HEK293 (cell line): ENCODE results near the gene SLC35E2B.

Source experiments
- CTCF ChIA-PET: fragments of 350-600 bp; formaldehyde crosslinking; extraction: SDS; loops from one replicate; lab custom pipeline; 2021; ENCODE audit warnings: antibody characterized with exemption; lab: Yijun Ruan, JAX
- POLR2A ChIA-PET: fragments of 300-600 bp; formaldehyde crosslinking; extraction: SDS; loops from one replicate; lab custom pipeline; 2020; ENCODE audit warnings: antibody characterized with exemption, inconsistent platforms; lab: Yijun Ruan, JAX
- H3K27ac ChIP-seq: fragments of 200-500 bp; sonication (Bioruptor generic); 2 replicates; pipeline ENCODE4 v1.5.1; 2014; ENCODE audit warnings: low read depth, low read length, control low read depth, inconsistent platforms; ENCODE audit errors: extremely low read depth
- H3K36me3 ChIP-seq, 2 experiments: fragments of 200-500 bp in 1 of 2; sonication (Bioruptor generic) in 1 of 2; 1 replicate in 1 of 2; 2 replicates in 1 of 2; pipeline ENCODE4 v1.5.1; 2014 to 2017; ENCODE audit warnings: inconsistent platforms in 2 of 2, low read length in 2 of 2; ENCODE audit not compliant: control insufficient read depth in 2 of 2, insufficient read depth in 1 of 2
- H3K4me1 ChIP-seq: fragments of 200-500 bp; sonication (Bioruptor generic); 2 replicates; pipeline ENCODE4 v1.5.1; 2014; ENCODE audit warnings: mild to moderate bottlenecking, low read length, inconsistent platforms; ENCODE audit not compliant: control insufficient read depth, insufficient read depth
- H3K4me3 ChIP-seq: 2 replicates; pipeline ENCODE4 v1.5.1; 2011; ENCODE audit warnings: low read depth, mild to moderate bottlenecking, control low read depth, low read length, moderate library complexity
- H3K9me3 ChIP-seq: fragments of 200-500 bp; sonication (Bioruptor generic); 2 replicates; pipeline ENCODE4 v1.5.1; 2014; ENCODE audit warnings: low read depth, low read length, inconsistent platforms; ENCODE audit not compliant: control insufficient read depth, insufficient read depth
- GFI1B ChIP-seq: fragments of 450-650 bp; formaldehyde crosslinking; IDR thresholded peaks from 2 replicates; pipeline ENCODE4 v1.5.1; 2016; ENCODE audit warnings: missing biosample characterization, missing genetic modification characterization
- GLIS1 ChIP-seq: fragments of 450-650 bp; formaldehyde crosslinking; IDR thresholded peaks from 2 replicates; pipeline ENCODE4 v1.5.1; 2016; ENCODE audit warnings: missing biosample characterization, missing genetic modification characterization
- IKZF3 ChIP-seq: fragments of 450-650 bp; IDR thresholded peaks from 2 replicates; pipeline ENCODE4 v1.5.0; 2018; ENCODE audit warnings: missing biosample characterization, mild to moderate bottlenecking, missing genetic modification characterization, moderate library complexity
- KLF8 ChIP-seq: fragments of 450-650 bp; formaldehyde crosslinking; IDR thresholded peaks from 2 replicates; pipeline ENCODE4 v1.5.1; 2016; ENCODE audit warnings: missing biosample characterization, missing genetic modification characterization
- SP7 ChIP-seq: fragments of 450-650 bp; formaldehyde crosslinking; IDR thresholded peaks from 2 replicates; pipeline ENCODE4 v1.5.1; 2016; ENCODE audit warnings: missing biosample characterization, missing genetic modification characterization
- ZBTB7A ChIP-seq: fragments of 450-650 bp; formaldehyde crosslinking; IDR thresholded peaks from 2 replicates; pipeline ENCODE4 v1.5.1; 2016; ENCODE audit warnings: low read depth, missing biosample characterization, missing genetic modification characterization
- ZEB2 ChIP-seq: fragments of 450-650 bp; formaldehyde crosslinking; IDR thresholded peaks from 2 replicates; pipeline ENCODE4 v1.5.1; 2016; ENCODE audit warnings: missing biosample characterization, missing genetic modification characterization
- ZNF138 ChIP-seq: fragments of 450-650 bp; formaldehyde crosslinking; IDR thresholded peaks from 2 replicates; pipeline ENCODE4 v1.5.1; 2016; ENCODE audit warnings: missing biosample characterization, missing genetic modification characterization, borderline replicate concordance
- ZNF16 ChIP-seq: fragments of 450-650 bp; formaldehyde crosslinking; IDR thresholded peaks from 2 replicates; pipeline ENCODE4 v1.5.1; 2016; ENCODE audit warnings: low read depth, missing biosample characterization, missing genetic modification characterization
- ZNF202 ChIP-seq: fragments of 450-650 bp; formaldehyde crosslinking; IDR thresholded peaks from 2 replicates; pipeline ENCODE4 v1.5.1; 2016; ENCODE audit warnings: missing biosample characterization, missing genetic modification characterization, borderline replicate concordance
- ZNF596 ChIP-seq: fragments of 450-650 bp; IDR thresholded peaks from 2 replicates; pipeline ENCODE4 v1.5.0; 2018; ENCODE audit warnings: missing biosample characterization, mild to moderate bottlenecking, missing genetic modification characterization, moderate library complexity
- ZNF837 ChIP-seq: fragments of 450-650 bp; formaldehyde crosslinking; IDR thresholded peaks from 2 replicates; pipeline ENCODE4 v1.5.1; 2016; ENCODE audit warnings: missing biosample characterization, missing genetic modification characterization
- TF ChIP-seq, protein P1 (sequence below): fragments of 450-650 bp; formaldehyde crosslinking; IDR thresholded peaks from 2 replicates; pipeline ENCODE4 v1.5.1; 2016; ENCODE audit warnings: missing biosample characterization, missing genetic modification characterization, borderline replicate concordance
- TF ChIP-seq, protein P2 (sequence below): fragments of 450-650 bp; formaldehyde crosslinking; IDR thresholded peaks from 2 replicates; pipeline ENCODE4 v1.5.1; 2016; ENCODE audit warnings: missing biosample characterization, missing genetic modification characterization
- TF ChIP-seq, protein P3 (sequence below): fragments of 450-650 bp; formaldehyde crosslinking; IDR thresholded peaks from 2 replicates; pipeline ENCODE4 v1.5.1; 2016; ENCODE audit warnings: missing biosample characterization, missing genetic modification characterization, low read depth
- TF ChIP-seq, protein P4 (sequence below): fragments of 450-650 bp; IDR thresholded peaks from 2 replicates; pipeline ENCODE4 v1.5.1; 2018; ENCODE audit warnings: missing biosample characterization, missing genetic modification characterization

SLC35E2B gene

DNA sequence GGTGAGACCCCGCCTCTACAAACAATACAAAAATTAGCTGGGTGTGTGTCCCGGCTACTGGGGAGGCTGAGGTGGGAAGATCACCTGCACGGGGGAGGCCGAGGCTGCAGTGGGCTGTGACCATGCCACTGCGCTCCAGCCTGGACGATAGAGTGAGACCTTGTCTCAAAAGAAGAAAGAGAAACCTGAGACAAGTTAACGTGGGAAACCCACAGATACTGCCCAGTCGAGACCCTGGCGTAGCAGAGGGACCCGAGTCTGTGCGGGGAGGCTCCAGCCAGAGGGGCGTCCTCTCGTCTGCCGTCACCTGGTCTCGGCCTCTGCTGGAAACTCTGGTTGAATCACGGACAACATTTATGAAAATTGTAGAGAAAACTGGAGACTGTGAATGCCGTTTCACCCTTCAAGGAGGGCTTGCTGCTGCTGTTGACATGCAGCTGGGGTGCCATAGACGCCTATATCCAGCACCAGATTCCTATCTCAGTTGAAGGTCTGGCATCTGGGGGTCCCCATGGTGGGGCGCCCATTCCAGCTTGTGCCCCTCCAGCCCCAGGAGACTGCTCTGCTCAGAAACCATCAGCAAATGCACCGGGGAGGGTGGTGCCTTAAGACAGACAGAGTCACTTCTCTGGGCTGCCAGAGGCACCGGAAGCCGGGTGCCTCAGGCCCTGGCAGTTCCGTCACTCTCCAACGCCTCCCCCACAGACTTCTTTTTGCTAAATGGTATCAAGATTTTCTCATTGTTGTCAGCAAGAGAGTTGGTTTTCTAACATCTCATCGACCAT, 20.2 kb downstream of the SLC35E2B start:
- Histone ChIP-seq H3K27ac (no peak overlapping the region), H3K9me3 (no peaks in the 10 kb centered on the region), H3K4me3 (no peak overlapping the region), H3K4me1 (no peaks in the 10 kb centered on the region), H3K36me3 (peaks cover 6 to 48% of the 10 kb centered on the region in 2 experiments)
- ChIA-PET CTCF (interaction anchor here (0.6 kb wide), 1 partner anchor 21 kb away, joined by 3 read pairs; no protein-coding TSS in a partner anchor), POLR2A (no interaction called here)
- no peak for TF ChIP-seq GLIS1 (tag by site-specific recombination)
- no peak for TF ChIP-seq ZNF16
- TF ChIP-seq, protein P1, sequence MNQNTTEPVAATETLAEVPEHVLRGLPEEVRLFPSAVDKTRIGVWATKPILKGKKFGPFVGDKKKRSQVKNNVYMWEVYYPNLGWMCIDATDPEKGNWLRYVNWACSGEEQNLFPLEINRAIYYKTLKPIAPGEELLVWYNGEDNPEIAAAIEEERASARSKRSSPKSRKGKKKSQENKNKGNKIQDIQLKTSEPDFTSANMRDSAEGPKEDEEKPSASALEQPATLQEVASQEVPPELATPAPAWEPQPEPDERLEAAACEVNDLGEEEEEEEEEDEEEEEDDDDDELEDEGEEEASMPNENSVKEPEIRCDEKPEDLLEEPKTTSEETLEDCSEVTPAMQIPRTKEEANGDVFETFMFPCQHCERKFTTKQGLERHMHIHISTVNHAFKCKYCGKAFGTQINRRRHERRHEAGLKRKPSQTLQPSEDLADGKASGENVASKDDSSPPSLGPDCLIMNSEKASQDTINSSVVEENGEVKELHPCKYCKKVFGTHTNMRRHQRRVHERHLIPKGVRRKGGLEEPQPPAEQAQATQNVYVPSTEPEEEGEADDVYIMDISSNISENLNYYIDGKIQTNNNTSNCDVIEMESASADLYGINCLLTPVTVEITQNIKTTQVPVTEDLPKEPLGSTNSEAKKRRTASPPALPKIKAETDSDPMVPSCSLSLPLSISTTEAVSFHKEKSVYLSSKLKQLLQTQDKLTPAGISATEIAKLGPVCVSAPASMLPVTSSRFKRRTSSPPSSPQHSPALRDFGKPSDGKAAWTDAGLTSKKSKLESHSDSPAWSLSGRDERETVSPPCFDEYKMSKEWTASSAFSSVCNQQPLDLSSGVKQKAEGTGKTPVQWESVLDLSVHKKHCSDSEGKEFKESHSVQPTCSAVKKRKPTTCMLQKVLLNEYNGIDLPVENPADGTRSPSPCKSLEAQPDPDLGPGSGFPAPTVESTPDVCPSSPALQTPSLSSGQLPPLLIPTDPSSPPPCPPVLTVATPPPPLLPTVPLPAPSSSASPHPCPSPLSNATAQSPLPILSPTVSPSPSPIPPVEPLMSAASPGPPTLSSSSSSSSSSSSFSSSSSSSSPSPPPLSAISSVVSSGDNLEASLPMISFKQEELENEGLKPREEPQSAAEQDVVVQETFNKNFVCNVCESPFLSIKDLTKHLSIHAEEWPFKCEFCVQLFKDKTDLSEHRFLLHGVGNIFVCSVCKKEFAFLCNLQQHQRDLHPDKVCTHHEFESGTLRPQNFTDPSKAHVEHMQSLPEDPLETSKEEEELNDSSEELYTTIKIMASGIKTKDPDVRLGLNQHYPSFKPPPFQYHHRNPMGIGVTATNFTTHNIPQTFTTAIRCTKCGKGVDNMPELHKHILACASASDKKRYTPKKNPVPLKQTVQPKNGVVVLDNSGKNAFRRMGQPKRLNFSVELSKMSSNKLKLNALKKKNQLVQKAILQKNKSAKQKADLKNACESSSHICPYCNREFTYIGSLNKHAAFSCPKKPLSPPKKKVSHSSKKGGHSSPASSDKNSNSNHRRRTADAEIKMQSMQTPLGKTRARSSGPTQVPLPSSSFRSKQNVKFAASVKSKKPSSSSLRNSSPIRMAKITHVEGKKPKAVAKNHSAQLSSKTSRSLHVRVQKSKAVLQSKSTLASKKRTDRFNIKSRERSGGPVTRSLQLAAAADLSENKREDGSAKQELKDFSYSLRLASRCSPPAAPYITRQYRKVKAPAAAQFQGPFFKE (tag by site-specific recombination), result no peak
- TF ChIP-seq, protein P2, sequence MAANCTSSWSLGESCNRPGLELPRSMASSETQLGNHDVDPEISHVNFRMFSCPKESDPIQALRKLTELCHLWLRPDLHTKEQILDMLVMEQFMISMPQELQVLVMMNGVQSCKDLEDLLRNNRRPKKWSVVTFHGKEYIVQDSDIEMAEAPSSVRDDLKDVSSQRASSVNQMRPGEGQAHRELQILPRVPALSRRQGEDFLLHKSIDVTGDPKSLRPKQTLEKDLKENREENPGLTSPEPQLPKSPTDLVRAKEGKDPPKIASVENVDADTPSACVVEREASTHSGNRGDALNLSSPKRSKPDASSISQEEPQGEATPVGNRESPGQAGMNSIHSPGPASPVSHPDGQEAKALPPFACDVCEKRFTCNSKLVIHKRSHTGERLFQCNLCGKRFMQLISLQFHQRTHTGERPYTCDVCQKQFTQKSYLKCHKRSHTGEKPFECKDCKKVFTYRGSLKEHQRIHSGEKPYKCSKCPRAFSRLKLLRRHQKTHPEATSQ (tag by site-specific recombination), result no peak
- no peak for TF ChIP-seq KLF8 (tag by site-specific recombination)
- TF ChIP-seq, protein P3, sequence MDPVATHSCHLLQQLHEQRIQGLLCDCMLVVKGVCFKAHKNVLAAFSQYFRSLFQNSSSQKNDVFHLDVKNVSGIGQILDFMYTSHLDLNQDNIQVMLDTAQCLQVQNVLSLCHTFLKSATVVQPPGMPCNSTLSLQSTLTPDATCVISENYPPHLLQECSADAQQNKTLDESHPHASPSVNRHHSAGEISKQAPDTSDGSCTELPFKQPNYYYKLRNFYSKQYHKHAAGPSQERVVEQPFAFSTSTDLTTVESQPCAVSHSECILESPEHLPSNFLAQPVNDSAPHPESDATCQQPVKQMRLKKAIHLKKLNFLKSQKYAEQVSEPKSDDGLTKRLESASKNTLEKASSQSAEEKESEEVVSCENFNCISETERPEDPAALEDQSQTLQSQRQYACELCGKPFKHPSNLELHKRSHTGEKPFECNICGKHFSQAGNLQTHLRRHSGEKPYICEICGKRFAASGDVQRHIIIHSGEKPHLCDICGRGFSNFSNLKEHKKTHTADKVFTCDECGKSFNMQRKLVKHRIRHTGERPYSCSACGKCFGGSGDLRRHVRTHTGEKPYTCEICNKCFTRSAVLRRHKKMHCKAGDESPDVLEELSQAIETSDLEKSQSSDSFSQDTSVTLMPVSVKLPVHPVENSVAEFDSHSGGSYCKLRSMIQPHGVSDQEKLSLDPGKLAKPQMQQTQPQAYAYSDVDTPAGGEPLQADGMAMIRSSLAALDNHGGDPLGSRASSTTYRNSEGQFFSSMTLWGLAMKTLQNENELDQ (tag by site-specific recombination), result no peak
- TF ChIP-seq SP7, result no peak
- no peak for TF ChIP-seq GFI1B (tag by site-specific recombination)
- TF ChIP-seq, protein P4, sequence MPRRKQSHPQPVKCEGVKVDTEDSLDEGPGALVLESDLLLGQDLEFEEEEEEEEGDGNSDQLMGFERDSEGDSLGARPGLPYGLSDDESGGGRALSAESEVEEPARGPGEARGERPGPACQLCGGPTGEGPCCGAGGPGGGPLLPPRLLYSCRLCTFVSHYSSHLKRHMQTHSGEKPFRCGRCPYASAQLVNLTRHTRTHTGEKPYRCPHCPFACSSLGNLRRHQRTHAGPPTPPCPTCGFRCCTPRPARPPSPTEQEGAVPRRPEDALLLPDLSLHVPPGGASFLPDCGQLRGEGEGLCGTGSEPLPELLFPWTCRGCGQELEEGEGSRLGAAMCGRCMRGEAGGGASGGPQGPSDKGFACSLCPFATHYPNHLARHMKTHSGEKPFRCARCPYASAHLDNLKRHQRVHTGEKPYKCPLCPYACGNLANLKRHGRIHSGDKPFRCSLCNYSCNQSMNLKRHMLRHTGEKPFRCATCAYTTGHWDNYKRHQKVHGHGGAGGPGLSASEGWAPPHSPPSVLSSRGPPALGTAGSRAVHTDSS, result no peak

DNA sequence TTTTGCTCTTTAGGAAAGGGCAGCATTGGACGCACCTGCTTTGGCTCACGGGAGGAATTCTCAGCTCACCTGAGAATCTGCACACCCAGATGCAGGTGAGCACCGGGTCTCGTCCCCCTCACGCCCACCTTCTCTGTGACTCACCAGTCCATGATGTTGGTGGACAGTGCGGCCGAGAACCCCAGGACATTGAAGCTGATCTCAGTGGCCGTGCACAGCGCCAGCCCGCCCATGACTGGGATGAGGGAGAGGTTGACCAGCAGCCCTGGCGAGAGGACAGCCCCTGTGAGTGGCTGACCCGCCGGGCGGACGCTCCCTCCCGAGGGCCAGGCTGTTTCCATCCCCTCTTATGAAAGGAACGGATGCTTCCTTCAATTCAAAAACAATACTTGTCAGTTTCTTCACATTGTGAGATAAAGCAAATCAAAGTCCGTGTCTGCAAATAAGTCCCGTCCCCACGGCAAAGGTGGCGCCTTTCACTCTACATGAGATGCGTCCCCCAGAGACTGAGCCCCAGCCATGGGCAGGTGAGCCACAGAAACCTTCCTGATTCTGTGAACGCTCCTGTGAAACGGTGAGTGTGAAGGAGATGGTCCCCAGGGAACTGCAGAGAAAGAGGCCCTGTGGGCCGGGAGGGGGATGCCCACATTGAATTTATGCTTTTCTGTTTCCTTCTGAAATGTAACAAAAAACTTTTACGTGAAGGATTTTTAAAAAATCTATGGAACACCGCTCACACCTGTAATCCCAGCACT, 21.1 kb downstream of the SLC35E2B start:
- Histone ChIP-seq H3K9me3 (no peaks in the 10 kb centered on the region), H3K4me3 (no peak overlapping the region), H3K4me1 (no peaks in the 10 kb centered on the region), H3K27ac (no peak overlapping the region), H3K36me3 (peaks cover 6 to 50% of the 10 kb centered on the region in 2 experiments)
- ChIA-PET CTCF (no interaction called here), POLR2A (no interaction called here)
- no peak for TF ChIP-seq ZEB2
- TF ChIP-seq ZBTB7A (tag by site-specific recombination), result no peak
- TF ChIP-seq ZNF837 (tag by site-specific recombination), result no peak
- no peak for TF ChIP-seq ZNF202 (tag by site-specific recombination)
- no peak for TF ChIP-seq ZNF596 (tag by site-specific recombination)
- no peak for TF ChIP-seq IKZF3 (tag by site-specific recombination)
- TF ChIP-seq ZNF138 (tag by site-specific recombination), result no peak
